Heart left ventricle (tissue), 13 donors: ENCODE results near the gene PNLIP.

Experiments used
- POLR2A ChIP-seq, 2 donors: fragments of 450-650 bp; IDR thresholded peaks; one replicate each; pipeline ENCODE4 v1.6.1; 2017; ENCODE audit warnings: antibody characterized with exemption in 2 of 2, mild to moderate bottlenecking in 2 of 2, moderate library complexity in 2 of 2
- TF ChIP-seq, protein P1 (sequence below), 12 donors: fragments of 200-600 bp; sonication (generic) in 4 of 12; IDR thresholded peaks; one replicate each; pipeline versions ENCODE4 v1.5.0 to v1.8.0; 2018 to 2022; ENCODE audit warnings: antibody characterized with exemption in 12 of 12, mild to moderate bottlenecking in 5 of 12
- donor health status: ischemic (EF 13 %, LVEDD 7.1; RV severe dilation, severe dysfunction).
- donor health status: DM: no; HTN: yes; CAD: no.
- donor health status: DM: no; HTN: no; CAD: no.
- donor health status: ischemic (EF 25% LVEDD 6.9; RV normal size, moderate dysfunction).
- donor health status: ischemic (EF 25% LVEDD 5.7; RV mildly dilated, moderate dysfunction).
- donor health status: ischemic (EF 35%, LVEDD 5.7; RV mildly dilated, moderate dysfunction).
- donor health status: nonischemic (EF 11% LVEDD 7.7; RV severe dilation, severe dysfunction).
- donor health status: DM: yes; HTN: yes; CAD: no.
- donor health status: PGD.
- donor health status: ischemic (EF 29% LVEDD 5.4; RV normal size, mild dysfunction).
- donor health status: nonischemic (EF 23%, LVEDD 6.1; RV moderate dilation, normal function).

DNA sequence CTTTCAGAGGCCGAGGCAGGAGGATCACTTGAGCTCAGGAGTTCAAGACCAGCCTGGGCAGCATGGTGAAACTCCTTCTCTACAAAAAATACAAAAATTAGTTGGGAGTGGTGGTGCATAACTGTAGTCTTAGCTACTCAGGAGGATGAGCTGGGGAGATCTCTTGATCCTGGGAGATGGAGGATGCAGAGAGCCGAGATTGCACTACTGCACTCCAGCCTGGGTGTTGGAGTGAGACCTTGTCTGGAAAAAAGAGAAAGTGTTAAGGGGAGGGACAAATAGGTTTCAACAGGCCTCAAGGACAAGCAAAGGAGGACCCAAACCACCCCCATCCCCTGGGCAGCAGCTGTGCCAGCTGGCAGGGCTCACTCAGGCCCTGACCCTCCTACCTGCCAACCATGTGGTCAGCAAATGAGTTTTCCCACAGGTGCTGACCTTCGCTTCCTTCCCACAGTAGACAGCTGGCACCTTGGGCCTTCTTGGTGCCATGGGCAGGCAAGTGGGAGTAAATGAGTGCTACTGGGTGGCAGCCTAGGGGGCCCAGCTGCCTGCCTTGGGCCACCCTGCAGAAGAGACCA is 69.6 kb downstream of the PNLIP start:
- TF ChIP-seq, protein P1, sequence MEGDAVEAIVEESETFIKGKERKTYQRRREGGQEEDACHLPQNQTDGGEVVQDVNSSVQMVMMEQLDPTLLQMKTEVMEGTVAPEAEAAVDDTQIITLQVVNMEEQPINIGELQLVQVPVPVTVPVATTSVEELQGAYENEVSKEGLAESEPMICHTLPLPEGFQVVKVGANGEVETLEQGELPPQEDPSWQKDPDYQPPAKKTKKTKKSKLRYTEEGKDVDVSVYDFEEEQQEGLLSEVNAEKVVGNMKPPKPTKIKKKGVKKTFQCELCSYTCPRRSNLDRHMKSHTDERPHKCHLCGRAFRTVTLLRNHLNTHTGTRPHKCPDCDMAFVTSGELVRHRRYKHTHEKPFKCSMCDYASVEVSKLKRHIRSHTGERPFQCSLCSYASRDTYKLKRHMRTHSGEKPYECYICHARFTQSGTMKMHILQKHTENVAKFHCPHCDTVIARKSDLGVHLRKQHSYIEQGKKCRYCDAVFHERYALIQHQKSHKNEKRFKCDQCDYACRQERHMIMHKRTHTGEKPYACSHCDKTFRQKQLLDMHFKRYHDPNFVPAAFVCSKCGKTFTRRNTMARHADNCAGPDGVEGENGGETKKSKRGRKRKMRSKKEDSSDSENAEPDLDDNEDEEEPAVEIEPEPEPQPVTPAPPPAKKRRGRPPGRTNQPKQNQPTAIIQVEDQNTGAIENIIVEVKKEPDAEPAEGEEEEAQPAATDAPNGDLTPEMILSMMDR (IDR thresholded peaks at IDR 0.05): no peak
- TF ChIP-seq POLR2A (IDR thresholded peaks at IDR 0.05): no peak
